GM18499 (cell line): ENCODE measurements around the gene TMEM175.
"Not testable (repeated sequence)": the region's sequence is repeated elsewhere in the genome, so short reads cannot be mapped to it uniquely, and the experiment has no call there.

ENCODE experiments used
- ATAC-seq: cut with Tn5 transposase; IDR thresholded peaks from one replicate; pipeline ENCODE4 v1.9.1; 2021; ENCODE audit warnings: moderate number of reproducible peaks; ENCODE audit not compliant: insufficient read depth, unreplicated experiment

Gene TMEM175

GRCh38 chr4:913280-913618 lies 19.0 kb upstream of the TMEM175 start:
- ATAC-seq: no peak

- no peak for ATAC-seq
Observed at GRCh38 chr4:914531-914930, 17.7 kb upstream of the TMEM175 start.

GRCh38 chr4:915041-915474 lies 17.2 kb upstream of the TMEM175 start:
- no peak for ATAC-seq

GRCh38 chr4:915595-915994 lies 16.7 kb upstream of the TMEM175 start:
- no peak for ATAC-seq

GRCh38 chr4:917466-917865 lies 14.8 kb upstream of the TMEM175 start:
- no peak for ATAC-seq

- no peak for ATAC-seq
Observed at GRCh38 chr4:917992-918391, 14.3 kb upstream of the TMEM175 start.

- ATAC-seq: not testable (repeated sequence)
Observed at GRCh38 chr4:918591-918990, 13.7 kb upstream of the TMEM175 start.

GRCh38 chr4:919004-919680 lies 13.1 kb upstream of the TMEM175 start:
- not testable (repeated sequence) for ATAC-seq

- no peak for ATAC-seq
Observed at GRCh38 chr4:921830-922331, 10.4 kb upstream of the TMEM175 start.

- ATAC-seq: no peak
Observed at GRCh38 chr4:924107-925096, 7.9 kb upstream of the TMEM175 start.

- no peak for ATAC-seq
Observed at GRCh38 chr4:925171-925570, 7.1 kb upstream of the TMEM175 start.

GRCh38 chr4:925771-926500 lies 6.3 kb upstream of the TMEM175 start:
- ATAC-seq: no peak

GRCh38 chr4:926538-926937 lies 5.7 kb upstream of the TMEM175 start:
- ATAC-seq: no peak

- not testable (repeated sequence) for ATAC-seq
Observed at GRCh38 chr4:927566-927965, 4.7 kb upstream of the TMEM175 start.

- ATAC-seq: no peak
Observed at GRCh38 chr4:929096-929765, 3.0 kb upstream of the TMEM175 start.

- no peak for ATAC-seq
Observed at GRCh38 chr4:930028-930551, 2.2 kb upstream of the TMEM175 start.

- no peak for ATAC-seq
Observed at GRCh38 chr4:930827-931193, 1.4 kb upstream of the TMEM175 start.

GRCh38 chr4:931194-931959 lies 883 bp upstream of the TMEM175 start:
- no peak for ATAC-seq

- no peak for ATAC-seq
Observed at GRCh38 chr4:932713-933070, 432 bp downstream of the TMEM175 start.
